Endothelial cell (in vitro differentiated cells): ENCODE measurements around the gene TMEM100. TPM values are rescaled to one million over a fixed set of nuclear protein-coding genes. Genes with fewer than 3 reads are reported as not detected.
A peak's percentile ranks its signal among the peaks of the same experiment; 100 is the strongest.

Experiments
- DNase-seq: peaks from one replicate; pipeline ENCODE4 v3.0.0; 2021; ENCODE audit warnings: low spot score
- H3K27ac Mint-ChIP-seq: one replicate; pipeline ENCODE4 v1.8.0; 2021; ENCODE audit warnings: mixed read lengths, inconsistent platforms; ENCODE audit not compliant: unreplicated experiment
- H3K27me3 Mint-ChIP-seq: one replicate; pipeline ENCODE4 v1.8.0; 2021; ENCODE audit warnings: mild to moderate bottlenecking, moderate library complexity, mixed read lengths, inconsistent platforms; ENCODE audit not compliant: unreplicated experiment
- H3K36me3 Mint-ChIP-seq: one replicate; pipeline ENCODE4 v1.8.0; 2021; ENCODE audit warnings: mild to moderate bottlenecking, low read depth, mixed read lengths, inconsistent platforms; ENCODE audit not compliant: unreplicated experiment
- H3K4me1 Mint-ChIP-seq: one replicate; pipeline ENCODE4 v1.8.0; 2021; ENCODE audit warnings: mild to moderate bottlenecking, mixed read lengths, inconsistent platforms; ENCODE audit not compliant: unreplicated experiment
- H3K4me3 Mint-ChIP-seq: one replicate; pipeline ENCODE4 v1.8.0; 2021; ENCODE audit warnings: mild to moderate bottlenecking, mixed read lengths, inconsistent platforms; ENCODE audit not compliant: unreplicated experiment
- H3K9me3 Mint-ChIP-seq: one replicate; pipeline ENCODE4 v1.8.0; 2021; ENCODE audit warnings: mixed read lengths, inconsistent platforms; ENCODE audit not compliant: unreplicated experiment
- total RNA-seq: library from RNA; stranded (reverse); fragmentation: NEBNext Ultra II Directional; extraction: Animal tissue kit (Norgen Biotek cat#: 25700); gene quantifications from one replicate; pipeline ENCODE4 v1.2.1, GENCODE V29; 2021; ENCODE audit not compliant: unreplicated experiment
- TF ChIP-seq, protein P1 (sequence below): fragments of 200-600 bp; sonication (generic); IDR thresholded peaks from one replicate; pipeline ENCODE4 v1.5.0; 2021; ENCODE audit warnings: antibody characterized with exemption; ENCODE audit not compliant: unreplicated experiment

The TMEM100 gene
- total RNA-seq, 1 donor from 2014 or later, result 29.3 TPM

DNA sequence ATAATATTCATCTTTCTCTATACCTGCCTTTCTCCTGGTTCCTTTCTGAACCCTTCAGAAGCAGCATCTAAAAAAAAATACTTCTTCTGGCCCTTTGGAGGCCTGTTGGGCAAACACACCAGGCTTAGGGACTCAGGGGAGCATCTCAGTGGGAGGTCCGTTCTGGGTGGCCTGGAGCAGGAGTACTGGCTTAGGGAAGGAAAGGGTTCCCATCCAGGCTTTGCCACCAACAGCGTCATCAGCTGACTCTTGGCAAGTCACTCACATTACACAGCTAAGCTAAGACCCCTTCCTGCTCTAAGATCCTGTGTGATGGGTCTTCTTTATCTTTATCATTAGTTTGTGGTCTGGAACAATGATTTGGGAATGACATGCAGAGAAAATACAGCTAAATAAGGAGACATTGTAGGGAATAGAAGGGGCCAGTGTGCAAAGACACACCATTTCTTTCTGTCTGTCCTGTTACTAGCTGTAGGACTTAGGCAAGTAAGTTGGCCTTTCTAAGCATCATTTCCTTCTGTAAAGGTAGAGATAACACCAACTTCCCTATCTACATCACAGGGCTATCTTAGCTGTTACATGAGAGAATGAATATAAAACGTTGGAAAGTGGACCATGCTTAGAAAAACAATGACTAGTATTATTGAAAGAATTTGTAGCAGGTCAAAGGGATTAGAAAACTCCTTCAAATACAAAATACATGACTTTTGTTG is 38.1 kb upstream of the TMEM100 start:
- no peak for DNase-seq
- no peaks in the 10 kb centered on the region for H3K9me3 Mint-ChIP-seq
- peaks cover 12% of the 10 kb centered on the region for H3K36me3 Mint-ChIP-seq
- peaks cover 41% of the 10 kb centered on the region for H3K4me1 Mint-ChIP-seq
- H3K4me3 Mint-ChIP-seq, result no peak overlapping the region
- H3K27ac Mint-ChIP-seq, result no peak overlapping the region
- peaks cover 4% of the 10 kb centered on the region for H3K27me3 Mint-ChIP-seq
- TF ChIP-seq, protein P1, sequence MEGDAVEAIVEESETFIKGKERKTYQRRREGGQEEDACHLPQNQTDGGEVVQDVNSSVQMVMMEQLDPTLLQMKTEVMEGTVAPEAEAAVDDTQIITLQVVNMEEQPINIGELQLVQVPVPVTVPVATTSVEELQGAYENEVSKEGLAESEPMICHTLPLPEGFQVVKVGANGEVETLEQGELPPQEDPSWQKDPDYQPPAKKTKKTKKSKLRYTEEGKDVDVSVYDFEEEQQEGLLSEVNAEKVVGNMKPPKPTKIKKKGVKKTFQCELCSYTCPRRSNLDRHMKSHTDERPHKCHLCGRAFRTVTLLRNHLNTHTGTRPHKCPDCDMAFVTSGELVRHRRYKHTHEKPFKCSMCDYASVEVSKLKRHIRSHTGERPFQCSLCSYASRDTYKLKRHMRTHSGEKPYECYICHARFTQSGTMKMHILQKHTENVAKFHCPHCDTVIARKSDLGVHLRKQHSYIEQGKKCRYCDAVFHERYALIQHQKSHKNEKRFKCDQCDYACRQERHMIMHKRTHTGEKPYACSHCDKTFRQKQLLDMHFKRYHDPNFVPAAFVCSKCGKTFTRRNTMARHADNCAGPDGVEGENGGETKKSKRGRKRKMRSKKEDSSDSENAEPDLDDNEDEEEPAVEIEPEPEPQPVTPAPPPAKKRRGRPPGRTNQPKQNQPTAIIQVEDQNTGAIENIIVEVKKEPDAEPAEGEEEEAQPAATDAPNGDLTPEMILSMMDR, result no peak

DNA sequence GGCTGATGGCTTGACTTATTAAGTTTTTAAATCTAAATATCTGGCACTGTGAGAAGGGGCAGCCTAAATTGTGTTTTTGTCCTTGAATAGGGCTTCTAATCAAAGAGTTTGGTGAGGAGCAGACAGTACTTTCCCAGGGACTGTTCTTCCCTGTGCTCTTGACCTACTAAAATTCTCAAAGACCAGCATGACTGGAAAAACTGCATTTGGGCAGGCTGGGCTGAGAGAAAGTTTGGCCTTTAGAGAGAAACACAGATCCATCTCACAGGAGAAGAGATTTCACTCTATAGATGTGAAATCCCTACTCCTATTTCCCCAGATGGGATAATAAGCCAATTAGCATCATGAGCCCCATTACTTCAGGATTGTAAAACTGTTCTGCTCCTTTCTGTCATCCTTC is 35.5 kb upstream of the TMEM100 start:
- H3K4me1 Mint-ChIP-seq, result peaks cover 27% of the 10 kb centered on the region
- no peak overlapping the region for H3K27ac Mint-ChIP-seq
- TF ChIP-seq, protein P1, result no peak
- H3K36me3 Mint-ChIP-seq, result peaks cover 13% of the 10 kb centered on the region
- no peak for DNase-seq
- no peak overlapping the region for H3K4me3 Mint-ChIP-seq
- no peaks in the 10 kb centered on the region for H3K9me3 Mint-ChIP-seq
- H3K27me3 Mint-ChIP-seq, result peaks cover 2% of the 10 kb centered on the region

DNA sequence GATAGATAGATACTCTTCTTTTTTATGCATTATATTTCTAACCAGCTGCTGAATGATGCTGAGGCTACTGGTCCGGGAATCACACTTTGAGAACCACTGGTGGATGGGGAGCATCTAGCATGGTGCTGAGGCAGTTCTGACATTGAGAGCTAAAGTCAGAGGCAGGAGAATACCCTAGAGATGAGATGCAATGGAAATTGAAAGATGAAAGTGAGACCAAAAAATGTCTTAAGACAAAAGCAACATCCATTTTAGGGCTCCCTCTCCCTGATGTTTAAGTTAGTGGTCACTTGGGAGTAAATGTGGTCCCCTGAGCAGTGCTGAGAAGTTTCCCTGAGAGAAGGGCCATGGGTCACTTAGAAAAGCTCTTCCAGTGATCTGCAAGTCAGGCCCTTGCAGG is 35.0 kb upstream of the TMEM100 start:
- Mint-ChIP-seq H3K27me3 (peaks cover 2% of the 10 kb centered on the region), H3K9me3 (no peaks in the 10 kb centered on the region), H3K27ac (no peak overlapping the region), H3K4me3 (no peak overlapping the region), H3K36me3 (peaks cover 13% of the 10 kb centered on the region), H3K4me1 (peaks cover 27% of the 10 kb centered on the region)
- TF ChIP-seq, protein P1, result no peak
- DNase-seq, result no peak

DNA sequence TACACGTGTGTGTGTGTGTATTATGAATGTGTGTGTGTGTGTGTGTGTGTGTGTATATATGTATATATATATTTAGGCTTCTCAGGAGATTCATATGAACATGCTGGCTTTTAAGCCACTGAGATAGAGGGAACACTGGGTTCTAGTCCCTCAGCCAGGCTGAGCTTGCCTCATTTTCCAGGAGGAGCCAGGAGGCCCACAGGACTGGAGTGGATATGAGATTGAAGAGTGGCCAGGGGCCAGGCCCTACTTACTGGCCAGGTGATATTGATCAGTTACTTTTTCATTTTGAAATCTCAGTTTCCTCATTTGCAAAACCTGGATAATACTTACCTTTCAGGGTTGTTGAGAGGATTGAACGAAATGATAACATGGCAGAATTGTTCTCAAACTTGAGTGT is 34.0 kb upstream of the TMEM100 start:
- no peak for DNase-seq
- TF ChIP-seq, protein P1, result no peak
- no peaks in the 10 kb centered on the region for H3K9me3 Mint-ChIP-seq
- H3K4me1 Mint-ChIP-seq, result peaks cover 25% of the 10 kb centered on the region
- no peaks in the 10 kb centered on the region for H3K27me3 Mint-ChIP-seq
- H3K4me3 Mint-ChIP-seq, result no peak overlapping the region
- H3K27ac Mint-ChIP-seq, result no peak overlapping the region
- H3K36me3 Mint-ChIP-seq, result peaks cover 8% of the 10 kb centered on the region

- Mint-ChIP-seq H3K4me1 (peaks cover 21% of the 10 kb centered on the region), H3K27me3 (peaks cover 2% of the 10 kb centered on the region)
- DNase-seq, result no peak
Observed at GRCh38 chr17:55751720-55752250, 29.1 kb upstream of the TMEM100 start.

More at GRCh38 chr17:55751720-55752250, 29.1 kb upstream of the TMEM100 start:
- H3K9me3 Mint-ChIP-seq, result no peaks in the 10 kb centered on the region
- H3K27ac Mint-ChIP-seq, result peak overlapping the region; percentile 78
- TF ChIP-seq, protein P1, result no peak
- H3K4me3 Mint-ChIP-seq, result peak overlapping the region; percentile 92
- peaks cover 10% of the 10 kb centered on the region for H3K36me3 Mint-ChIP-seq
